ENCODE results near the gene PCDHGB7.
"Not testable (repeated sequence)": the region's sequence is repeated elsewhere in the genome, so short reads cannot be mapped to it uniquely, and the experiment has no call there.

Gene PCDHGB7

DNA sequence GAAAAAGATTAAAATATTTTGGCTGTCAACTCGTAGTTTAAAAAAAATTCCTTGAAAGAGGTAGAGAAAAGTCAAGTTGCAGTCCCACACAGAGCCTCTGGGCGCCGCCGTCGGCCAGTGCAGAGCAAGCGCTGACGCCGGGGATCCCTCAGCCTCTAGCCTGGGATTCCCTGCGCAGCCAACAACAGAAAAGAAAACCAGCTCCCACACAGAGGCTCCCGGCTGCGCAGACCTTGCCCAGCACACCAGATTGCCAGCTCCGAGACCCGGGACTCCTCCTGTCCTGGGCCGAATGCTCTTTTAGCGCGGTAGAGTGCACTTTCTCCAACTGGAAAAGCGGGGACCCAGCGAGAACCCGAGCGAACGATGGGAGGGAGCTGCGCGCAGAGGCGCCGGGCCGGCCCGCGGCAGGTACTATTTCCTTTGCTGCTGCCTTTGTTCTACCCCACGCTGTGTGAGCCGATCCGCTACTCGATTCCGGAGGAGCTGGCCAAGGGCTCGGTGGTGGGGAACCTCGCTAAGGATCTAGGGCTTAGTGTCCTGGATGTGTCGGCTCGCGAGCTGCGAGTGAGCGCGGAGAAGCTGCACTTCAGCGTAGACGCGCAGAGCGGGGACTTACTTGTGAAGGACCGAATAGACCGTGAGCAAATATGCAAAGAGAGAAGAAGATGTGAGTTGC is at the start of gene PCDHGB7:
Gene PCDHGB7, plus strand, starts transcription at position 184 of the 679 bp plus-strand sequence. Its CDS starts 183 bp downstream, at position 367.
- peak; percentile 42 to 50 for DNase-seq (ENCODE audit: low read depth in 2 of 2)

DNA sequence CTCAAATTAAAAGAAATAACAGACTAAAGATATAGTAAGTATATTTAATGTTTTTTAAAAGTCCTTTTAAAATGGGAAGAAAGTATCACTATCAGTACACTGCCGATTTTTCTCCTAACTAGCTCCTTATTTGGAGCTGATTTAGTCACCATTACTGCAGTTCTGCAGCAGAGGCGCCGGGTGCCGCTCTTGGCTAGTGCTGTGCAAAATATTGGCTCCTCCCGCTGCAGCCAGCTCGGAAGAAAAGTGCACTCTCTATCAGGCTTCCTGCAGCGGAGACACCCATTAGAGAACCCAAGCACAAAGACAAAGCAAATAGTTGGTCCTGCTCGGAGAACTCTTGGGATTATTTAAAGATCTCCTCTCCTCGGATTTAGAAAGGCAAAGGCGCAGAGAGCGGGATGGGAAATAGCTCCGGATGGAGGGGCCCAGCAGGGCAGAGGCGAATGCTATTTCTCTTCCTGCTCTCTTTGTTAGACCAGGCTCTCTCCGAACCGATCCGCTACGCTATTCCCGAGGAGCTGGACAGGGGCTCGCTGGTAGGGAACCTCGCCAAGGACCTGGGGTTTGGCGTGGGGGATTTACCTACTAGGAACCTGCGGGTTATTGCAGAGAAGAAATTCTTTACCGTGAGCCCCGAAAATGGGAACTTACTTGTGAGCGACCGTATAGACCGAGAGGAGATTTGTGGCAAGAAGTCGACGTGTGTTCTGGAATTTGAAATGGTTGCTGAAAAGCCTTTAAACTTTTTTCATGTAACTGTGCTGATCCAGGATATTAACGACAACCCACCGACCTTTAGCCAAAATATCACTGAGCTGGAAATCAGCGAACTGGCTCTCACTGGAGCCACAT is 47.3 kb upstream of the PCDHGB7 start, which contains the start of gene PCDHGB3:
Gene PCDHGB3, plus strand, starts transcription at position 249 of the 855 bp plus-strand sequence. Its CDS starts 153 bp downstream, at position 402.
- no peak for DNase-seq (ENCODE audit: low read depth in 2 of 2)

GRCh38 chr5:141371572-141372475 is 45.7 kb upstream of the PCDHGB7 start:
- DNase-seq (ENCODE audit: low read depth in 2 of 2) = no peak

DNA sequence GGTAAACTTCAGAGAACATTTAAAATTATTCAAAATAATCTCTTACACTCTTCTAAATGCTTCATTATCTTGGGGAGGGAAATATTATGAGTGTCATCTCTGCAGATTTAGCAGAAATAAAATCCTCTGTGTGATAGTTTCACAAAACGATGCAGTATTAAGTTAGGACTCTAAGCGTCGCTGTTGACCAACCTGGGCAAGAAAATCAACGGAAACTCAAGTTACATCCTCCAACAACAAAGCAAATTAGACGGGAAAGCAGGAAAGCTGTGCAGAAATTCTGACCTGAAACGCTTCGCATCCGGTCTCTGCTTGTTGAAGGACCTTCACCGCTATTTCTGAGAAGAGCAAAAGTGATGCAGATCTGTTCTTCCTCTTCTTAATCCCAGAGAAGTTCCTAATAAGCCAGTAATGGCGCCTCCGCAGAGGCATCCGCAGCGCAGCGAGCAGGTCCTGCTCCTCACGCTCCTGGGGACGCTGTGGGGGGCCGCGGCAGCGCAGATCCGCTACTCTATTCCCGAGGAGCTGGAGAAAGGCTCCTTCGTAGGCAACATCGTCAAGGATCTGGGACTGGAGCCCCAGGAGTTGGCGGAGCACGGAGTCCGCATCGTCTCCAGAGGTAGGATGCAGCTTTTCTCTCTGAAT is 43.7 kb upstream of the PCDHGB7 start, which contains the start of gene PCDHGA6:
Gene PCDHGA6, plus strand, starts transcription at position 219 of the 645 bp plus-strand sequence. Its CDS starts 193 bp downstream, at position 412.
- no peak for DNase-seq (ENCODE audit: low read depth in 2 of 2)

DNA sequence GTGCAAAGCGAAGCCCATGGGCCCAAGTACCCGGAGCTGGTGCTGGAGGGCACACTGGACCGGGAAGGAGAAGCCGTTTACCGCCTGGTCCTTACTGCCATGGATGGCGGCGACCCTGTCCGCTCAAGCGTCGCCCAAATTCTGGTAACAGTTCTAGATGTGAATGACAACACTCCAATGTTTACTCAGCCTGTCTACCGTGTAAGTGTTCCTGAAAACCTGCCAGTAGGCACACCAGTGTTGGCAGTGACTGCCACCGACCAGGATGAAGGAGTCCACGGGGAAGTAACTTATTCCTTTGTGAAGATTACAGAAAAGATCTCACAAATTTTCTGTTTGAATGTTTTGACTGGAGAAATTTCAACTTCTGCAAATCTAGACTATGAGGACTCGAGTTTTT is 42.9 kb upstream of the PCDHGB7 start:
- no peak for DNase-seq (ENCODE audit: low read depth in 2 of 2)

DNA sequence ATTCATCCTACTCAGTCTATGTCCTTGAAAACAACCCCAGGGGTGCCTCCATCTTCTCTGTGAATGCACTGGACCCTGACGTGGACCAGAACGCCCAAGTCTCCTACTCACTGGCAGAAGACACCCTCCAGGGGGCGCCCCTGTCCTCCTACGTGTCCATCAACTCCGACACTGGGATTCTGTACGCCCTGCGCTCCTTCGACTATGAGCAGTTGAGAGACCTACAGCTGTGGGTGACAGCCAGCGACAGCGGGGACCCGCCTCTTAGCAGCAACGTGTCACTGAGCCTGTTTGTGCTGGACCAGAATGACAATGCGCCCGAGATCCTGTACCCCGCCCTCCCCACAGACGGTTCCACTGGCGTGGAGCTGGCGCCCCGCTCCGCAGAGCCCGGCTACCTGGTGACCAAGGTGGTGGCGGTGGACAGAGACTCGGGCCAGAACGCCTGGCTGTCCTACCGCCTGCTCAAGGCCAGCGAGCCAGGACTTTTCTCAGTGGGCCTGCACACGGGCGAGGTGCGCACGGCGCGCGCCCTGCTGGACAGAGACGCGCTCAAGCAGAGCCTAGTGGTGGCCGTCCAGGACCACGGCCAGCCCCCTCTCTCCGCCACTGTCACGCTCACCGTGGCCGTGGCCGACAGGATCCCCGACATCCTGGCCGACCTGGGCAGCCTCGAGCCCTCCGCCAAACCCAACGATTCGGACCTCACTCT is 41.9 kb upstream of the PCDHGB7 start:
- DNase-seq (ENCODE audit: low read depth in 2 of 2) = not testable (repeated sequence)

GRCh38 chr5:141382469-141383294 is 34.8 kb upstream of the PCDHGB7 start, which contains the start of gene PCDHGA7:
TSS of gene PCDHGA7 (plus strand) at chr5:141382742. CDS start at chr5:141382900, 158 bp downstream.
- no peak for DNase-seq (ENCODE audit: low read depth in 2 of 2)

GRCh38 chr5:141383345-141383744 is 34.1 kb upstream of the PCDHGB7 start:
- no peak for DNase-seq (ENCODE audit: low read depth in 2 of 2)

DNA sequence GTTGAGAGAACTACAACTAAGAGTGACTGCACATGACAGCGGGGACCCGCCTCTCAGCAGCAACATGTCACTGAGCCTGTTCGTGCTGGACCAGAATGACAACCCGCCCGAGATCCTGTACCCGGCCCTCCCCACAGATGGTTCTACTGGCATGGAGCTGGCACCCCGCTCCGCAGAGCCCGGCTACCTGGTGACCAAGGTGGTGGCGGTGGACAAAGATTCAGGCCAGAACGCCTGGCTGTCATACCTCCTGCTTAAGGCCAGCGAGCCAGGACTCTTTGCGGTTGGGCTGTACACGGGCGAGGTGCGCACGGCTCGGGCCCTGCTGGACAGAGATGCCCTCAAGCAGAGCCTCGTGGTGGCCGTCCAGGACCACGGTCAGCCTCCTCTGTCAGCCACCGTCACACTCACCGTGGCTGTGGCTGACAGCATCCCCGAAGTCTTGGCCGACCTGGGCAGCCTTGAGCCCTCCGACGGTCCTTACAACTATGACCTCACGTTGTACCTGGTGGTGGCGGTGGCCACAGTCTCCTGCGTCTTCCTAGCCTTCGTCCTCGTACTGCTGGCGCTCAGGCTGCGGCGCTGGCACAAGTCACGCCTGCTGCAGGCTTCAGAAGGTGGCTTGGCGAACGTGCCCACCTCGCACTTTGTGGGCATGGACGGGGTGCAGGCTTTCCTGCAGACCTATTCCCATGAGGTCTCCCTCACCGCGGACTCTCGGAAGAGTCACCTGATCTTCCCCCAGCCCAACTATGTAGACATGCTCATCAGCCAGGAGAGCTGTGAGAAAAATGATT is 32.8 kb upstream of the PCDHGB7 start:
- no peak for DNase-seq (ENCODE audit: low read depth in 2 of 2)

DNA sequence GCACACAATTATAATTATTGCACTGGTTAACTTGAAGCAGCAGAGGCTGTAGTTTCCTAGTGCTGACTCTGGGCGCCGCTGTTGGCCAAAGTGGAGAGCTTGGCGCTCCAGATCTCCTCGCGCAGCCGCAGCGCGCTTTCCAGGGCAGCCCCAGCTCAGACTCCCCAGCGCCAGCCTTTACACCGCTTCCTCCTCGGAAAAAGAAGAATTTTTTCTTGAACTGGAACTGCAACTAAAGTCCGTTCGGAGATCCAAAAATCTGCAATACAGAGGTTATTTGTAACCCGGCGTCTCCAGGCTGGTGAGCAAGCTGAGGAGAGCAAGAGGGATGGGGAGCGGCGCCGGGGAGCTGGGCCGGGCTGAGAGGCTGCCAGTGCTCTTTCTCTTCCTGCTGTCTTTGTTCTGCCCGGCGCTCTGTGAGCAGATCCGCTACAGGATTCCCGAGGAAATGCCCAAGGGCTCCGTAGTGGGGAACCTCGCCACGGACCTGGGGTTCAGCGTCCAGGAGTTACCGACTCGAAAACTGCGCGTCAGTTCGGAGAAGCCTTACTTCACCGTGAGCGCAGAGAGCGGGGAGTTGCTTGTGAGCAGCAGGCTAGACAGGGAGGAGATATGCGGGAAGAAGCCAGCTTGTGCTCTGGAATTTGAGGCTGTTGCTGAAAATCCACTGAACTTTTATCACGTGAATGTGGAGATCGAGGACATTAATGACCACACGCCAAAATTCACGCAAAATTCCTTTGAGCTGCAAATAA is 29.7 kb upstream of the PCDHGB7 start, which contains the start of gene PCDHGB4:
Gene PCDHGB4, plus strand, starts transcription at position 142 of the 755 bp plus-strand sequence. Its CDS starts 187 bp downstream, at position 329.
- not testable (repeated sequence) for DNase-seq (ENCODE audit: low read depth in 2 of 2)

- no peak for DNase-seq (ENCODE audit: low read depth in 2 of 2)
Observed at GRCh38 chr5:141388661-141389060, 28.8 kb upstream of the PCDHGB7 start.

DNA sequence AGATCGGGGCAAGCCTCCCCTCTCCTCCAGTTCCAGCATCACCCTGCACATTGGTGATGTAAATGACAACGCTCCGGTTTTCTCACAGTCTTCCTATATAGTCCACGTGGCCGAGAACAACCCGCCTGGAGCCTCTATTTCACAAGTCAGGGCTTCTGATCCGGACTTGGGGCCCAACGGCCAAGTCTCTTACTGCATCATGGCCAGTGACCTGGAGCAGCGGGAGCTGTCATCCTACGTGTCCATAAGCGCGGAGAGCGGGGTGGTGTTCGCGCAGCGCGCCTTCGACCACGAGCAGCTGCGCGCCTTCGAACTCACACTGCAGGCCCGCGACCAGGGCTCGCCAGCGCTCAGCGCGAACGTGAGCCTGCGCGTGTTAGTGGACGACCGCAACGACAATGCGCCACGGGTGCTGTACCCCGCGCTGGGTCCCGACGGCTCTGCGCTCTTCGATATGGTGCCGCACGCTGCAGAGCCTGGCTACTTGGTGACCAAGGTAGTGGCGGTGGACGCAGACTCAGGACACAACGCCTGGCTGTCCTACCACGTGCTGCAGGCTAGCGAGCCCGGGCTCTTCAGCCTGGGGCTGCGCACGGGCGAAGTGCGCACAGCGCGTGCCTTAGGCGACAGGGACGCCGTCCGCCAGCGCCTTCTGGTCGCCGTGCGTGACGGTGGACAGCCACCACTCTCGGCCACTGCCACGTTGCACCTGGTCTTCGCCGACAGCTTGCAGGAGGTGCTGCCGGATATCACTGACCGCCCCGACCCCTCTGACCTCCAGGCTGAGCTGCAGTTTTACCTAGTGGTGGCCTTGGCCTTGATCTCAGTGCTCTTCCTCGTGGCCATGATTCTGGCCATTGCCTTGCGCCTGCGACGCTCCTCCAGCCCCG is 28.1 kb upstream of the PCDHGB7 start:
- no peak for DNase-seq (ENCODE audit: low read depth in 2 of 2)

DNA sequence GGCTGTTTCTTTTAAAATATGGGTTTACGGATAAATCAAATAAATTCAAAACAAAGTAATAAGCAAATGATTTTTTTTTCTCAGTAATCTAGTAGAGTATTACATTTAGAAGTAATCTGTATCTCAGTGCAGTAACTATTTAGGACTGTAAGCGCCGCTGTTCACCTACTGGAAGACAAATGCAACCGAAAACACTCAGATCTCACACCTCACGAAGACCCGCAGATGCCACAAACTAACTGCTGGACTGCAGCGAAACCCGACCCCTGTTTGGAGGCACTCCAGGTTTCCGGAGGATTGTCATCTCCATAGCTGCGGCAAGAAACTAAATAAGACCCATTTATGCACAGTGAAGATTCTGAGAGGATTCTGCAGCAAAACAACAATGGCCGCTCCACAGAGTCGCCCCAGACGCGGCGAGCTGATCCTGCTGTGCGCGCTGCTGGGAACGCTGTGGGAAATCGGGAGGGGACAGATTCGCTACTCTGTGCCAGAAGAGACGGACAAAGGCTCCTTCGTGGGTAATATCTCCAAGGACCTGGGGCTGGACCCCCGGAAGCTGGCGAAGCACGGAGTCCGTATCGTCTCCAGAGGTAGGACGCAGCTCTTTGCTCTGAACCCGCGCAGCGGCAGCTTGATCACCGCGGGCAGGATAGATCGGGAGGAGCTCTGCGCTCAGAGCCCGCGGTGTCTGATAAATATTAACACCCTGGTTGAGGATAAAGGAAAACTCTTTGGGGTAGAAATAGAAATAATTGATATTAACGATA is 24.9 kb upstream of the PCDHGB7 start, which contains the start of gene PCDHGA8:
Gene PCDHGA8, plus strand, starts transcription at position 205 of the 770 bp plus-strand sequence. Its CDS starts 181 bp downstream, at position 386.
- no peak for DNase-seq (ENCODE audit: low read depth in 2 of 2)

DNA sequence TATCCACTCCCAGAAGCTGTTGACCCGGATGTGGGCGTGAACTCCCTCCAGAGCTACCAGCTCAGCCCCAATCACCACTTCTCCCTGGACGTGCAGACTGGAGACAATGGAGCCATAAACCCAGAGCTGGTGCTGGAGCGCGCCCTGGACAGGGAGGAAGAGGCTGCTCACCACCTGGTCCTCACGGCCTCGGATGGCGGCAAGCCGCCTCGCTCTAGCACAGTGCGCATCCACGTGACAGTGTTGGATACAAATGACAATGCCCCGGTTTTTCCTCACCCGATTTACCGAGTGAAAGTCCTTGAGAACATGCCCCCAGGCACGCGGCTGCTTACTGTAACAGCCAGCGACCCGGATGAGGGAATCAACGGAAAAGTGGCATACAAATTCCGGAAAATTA is 24.2 kb upstream of the PCDHGB7 start:
- DNase-seq (ENCODE audit: low read depth in 2 of 2) = no peak

DNA sequence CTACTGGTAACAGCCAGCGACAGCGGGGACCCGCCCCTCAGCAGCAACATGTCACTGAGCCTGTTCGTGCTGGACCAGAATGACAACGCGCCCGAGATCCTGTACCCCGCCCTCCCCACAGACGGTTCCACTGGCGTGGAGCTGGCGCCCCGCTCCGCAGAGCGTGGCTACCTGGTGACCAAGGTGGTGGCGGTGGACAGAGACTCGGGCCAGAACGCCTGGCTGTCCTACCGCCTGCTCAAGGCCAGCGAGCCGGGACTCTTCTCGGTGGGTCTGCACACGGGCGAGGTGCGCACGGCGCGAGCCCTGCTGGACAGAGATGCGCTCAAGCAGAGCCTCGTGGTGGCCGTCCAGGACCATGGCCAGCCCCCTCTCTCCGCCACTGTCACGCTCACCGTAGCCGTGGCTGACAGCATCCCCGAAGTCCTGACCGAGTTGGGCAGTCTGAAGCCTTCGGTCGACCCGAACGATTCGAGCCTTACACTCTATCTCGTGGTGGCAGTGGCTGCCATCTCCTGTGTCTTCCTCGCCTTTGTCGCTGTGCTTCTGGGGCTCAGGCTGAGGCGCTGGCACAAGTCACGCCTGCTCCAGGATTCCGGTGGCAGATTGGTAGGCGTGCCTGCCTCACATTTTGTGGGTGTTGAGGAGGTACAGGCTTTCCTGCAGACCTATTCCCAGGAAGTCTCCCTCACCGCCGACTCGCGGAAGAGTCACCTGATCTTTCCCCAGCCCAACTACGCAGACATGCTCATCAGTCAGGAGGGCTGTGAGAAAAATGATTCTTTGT is 22.9 kb upstream of the PCDHGB7 start:
- not testable (repeated sequence) for DNase-seq (ENCODE audit: low read depth in 2 of 2)
